Body of pancreas (tissue), 4 donors: ENCODE measurements around the gene UTP25.

Source experiments
- CTCF ChIP-seq, 7 experiments: fragments of 450-650 bp in 4 of 7; fragments of 200-600 bp in 3 of 7; sonication (generic) in 3 of 7; IDR thresholded peaks; one replicate each; pipeline ENCODE4 v1.5.1; 2016 to 2019; ENCODE audit warnings: antibody characterized with exemption in 7 of 7
- POLR2A ChIP-seq, 3 donors: fragments of 450-650 bp; IDR thresholded peaks; one replicate each; pipeline ENCODE4 v1.6.1; 2016; ENCODE audit warnings: antibody characterized with exemption in 3 of 3, mild to moderate bottlenecking in 2 of 3

- no peak for TF ChIP-seq CTCF (IDR thresholded peaks at IDR 0.05)
- TF ChIP-seq POLR2A (IDR thresholded peaks at IDR 0.05): no peak
Measured at GRCh38 chr1:209810783-209811182, 17.0 kb upstream of the UTP25 start.
